NCI-H1105 treated with DMSO at 0.1 percent for 48 hours (cell line): ENCODE data around the gene MRPS2.
"Not testable (repeated sequence)": the region's sequence is repeated elsewhere in the genome, so short reads cannot be mapped to it uniquely, and the experiment has no call there.

ENCODE experiments used
- DNase-seq: peaks from one replicate; lab custom pipeline; 2025; lab: John Stamatoyannopoulos, UW

The MRPS2 gene

GRCh38 chr9:135531096-135531495 lies 30.6 kb downstream of the MRPS2 start:
- DNase-seq = no peak

GRCh38 chr9:135533113-135533512 lies 32.6 kb downstream of the MRPS2 start:
- no peak for DNase-seq

- no peak for DNase-seq
Measured at GRCh38 chr9:135533674-135534073, 33.2 kb downstream of the MRPS2 start.

GRCh38 chr9:135534192-135534711 lies 33.8 kb downstream of the MRPS2 start:
- DNase-seq = not testable (repeated sequence)

- not testable (repeated sequence) for DNase-seq
Measured at GRCh38 chr9:135534826-135535225, 34.3 kb downstream of the MRPS2 start.

GRCh38 chr9:135535631-135536030 lies 35.1 kb downstream of the MRPS2 start:
- DNase-seq = not testable (repeated sequence)

- DNase-seq = no peak
Measured at GRCh38 chr9:135536216-135536615, 35.7 kb downstream of the MRPS2 start.

GRCh38 chr9:135543262-135543894 lies 42.9 kb downstream of the MRPS2 start:
- DNase-seq = not testable (repeated sequence)

- DNase-seq = no peak
Measured at GRCh38 chr9:135544981-135545635, 44.6 kb downstream of the MRPS2 start.

GRCh38 chr9:135545646-135546176 lies 45.2 kb downstream of the MRPS2 start, which contains the start of gene OBP2A:
OBP2A (plus strand) TSS chr9:135546126; CDS start chr9:135546181, 55 bp downstream.
- DNase-seq = not testable (repeated sequence)

- DNase-seq = not testable (repeated sequence)
Measured at GRCh38 chr9:135546792-135547617, 46.5 kb downstream of the MRPS2 start.

- no peak for DNase-seq
Measured at GRCh38 chr9:135547756-135548736, 47.6 kb downstream of the MRPS2 start.

GRCh38 chr9:135549478-135550343 lies 49.2 kb downstream of the MRPS2 start:
- DNase-seq = not testable (repeated sequence)

- DNase-seq = no peak
Measured at GRCh38 chr9:135550344-135550918, 49.9 kb downstream of the MRPS2 start.

- no peak for DNase-seq
Measured at GRCh38 chr9:135551031-135551430, 50.5 kb downstream of the MRPS2 start.

GRCh38 chr9:135551456-135551855 lies 51.0 kb downstream of the MRPS2 start:
- DNase-seq = no peak

GRCh38 chr9:135552021-135552697 lies 51.7 kb downstream of the MRPS2 start:
- no peak for DNase-seq

GRCh38 chr9:135552698-135553171 lies 52.3 kb downstream of the MRPS2 start:
- no peak for DNase-seq
